NCI-H2029 treated with DMSO at 0.1 percent for 48 hours (cell line): Measurements from ENCODE around the gene GRK2.

Source experiments
- DNase-seq: peaks from one replicate; lab custom pipeline; 2025; lab: John Stamatoyannopoulos, UW

Gene GRK2

DNA sequence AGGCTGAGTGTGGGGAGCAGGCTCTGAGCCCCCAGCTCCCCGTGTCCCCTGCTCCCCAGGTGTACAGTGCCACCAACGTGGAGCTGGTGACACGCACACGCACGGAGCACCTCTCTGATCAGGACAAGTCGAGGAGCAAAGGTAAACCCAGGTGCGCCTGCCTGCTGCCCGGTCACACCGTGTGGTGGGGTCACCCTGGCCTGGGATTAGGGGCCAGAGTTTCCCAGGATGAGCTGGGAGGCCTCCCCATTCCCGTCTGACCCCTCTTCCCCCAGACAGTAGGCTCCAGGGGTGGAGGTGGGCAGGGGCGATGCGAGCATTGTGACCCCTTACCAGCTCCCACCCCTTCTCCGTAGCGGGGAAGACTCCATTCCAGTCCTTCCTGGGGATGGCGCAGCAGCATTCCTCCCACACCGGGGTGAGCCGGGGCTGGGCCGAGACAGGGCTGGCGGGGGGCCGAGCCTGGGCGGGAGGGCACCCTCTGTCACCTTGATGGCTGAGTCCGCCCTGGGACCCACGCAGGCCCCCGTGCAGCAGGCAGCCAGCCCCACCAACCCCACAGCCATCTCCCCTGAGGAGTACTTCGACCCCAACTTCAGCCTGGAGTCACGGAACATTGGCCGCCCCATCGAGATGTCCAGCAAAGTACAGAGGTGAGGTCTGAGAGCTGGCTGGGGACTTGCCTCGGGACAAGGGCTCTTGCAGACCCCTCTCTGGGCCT lies 33.4 kb downstream of the GRK2 start:
- DNase-seq = no peak

DNA sequence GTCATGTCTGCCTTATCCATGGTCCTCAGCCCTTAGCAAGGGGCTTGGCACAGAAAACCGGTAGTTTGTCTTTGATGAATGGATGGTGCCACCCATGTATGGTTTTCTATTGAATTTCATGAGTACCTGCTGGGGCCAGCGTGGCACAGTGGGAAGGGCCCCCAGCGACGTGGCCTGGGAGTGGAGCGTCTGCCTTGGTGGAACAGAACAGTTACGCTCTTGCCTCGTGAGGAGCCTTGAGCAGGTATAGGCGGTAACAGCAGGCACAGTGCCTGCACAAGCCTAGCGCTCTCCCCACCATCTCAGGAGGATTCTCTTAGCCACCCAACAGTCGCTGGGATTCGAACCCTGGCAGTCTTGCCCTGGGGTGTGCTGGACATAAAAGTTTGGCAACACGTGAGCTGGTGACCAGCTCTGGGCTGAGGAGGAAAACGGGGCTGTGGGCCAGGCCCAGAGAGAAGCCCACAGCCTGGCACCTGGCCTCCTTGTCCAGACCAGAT lies 34.0 kb downstream of the GRK2 start:
- DNase-seq = no peak

DNA sequence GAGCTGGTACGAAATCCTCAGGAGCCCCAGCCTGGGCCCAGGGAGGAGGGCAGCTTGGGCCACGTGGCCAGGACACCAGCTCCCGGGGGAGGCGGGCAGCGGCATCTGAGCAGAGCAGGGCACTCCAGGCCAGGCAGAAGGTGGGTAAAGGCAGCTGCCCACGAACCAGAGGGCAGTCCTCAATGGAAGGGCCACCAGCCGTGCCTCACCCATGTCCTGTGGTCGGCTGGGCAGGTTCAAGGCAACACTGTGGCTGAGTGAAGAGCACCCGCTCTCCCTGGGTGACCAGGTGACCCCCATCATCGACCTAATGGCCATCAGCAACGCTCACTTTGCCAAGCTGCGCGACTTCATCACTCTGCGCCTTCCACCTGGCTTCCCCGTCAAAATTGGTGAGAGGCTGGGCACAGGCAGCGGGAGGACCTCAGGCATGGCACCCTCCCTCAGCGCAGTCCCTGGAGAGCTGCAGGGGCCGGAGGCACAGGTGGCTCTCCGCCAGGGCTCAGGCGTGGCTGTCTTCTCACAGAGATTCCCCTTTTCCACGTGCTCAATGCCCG lies 34.6 kb downstream of the GRK2 start:
- DNase-seq = no peak

DNA sequence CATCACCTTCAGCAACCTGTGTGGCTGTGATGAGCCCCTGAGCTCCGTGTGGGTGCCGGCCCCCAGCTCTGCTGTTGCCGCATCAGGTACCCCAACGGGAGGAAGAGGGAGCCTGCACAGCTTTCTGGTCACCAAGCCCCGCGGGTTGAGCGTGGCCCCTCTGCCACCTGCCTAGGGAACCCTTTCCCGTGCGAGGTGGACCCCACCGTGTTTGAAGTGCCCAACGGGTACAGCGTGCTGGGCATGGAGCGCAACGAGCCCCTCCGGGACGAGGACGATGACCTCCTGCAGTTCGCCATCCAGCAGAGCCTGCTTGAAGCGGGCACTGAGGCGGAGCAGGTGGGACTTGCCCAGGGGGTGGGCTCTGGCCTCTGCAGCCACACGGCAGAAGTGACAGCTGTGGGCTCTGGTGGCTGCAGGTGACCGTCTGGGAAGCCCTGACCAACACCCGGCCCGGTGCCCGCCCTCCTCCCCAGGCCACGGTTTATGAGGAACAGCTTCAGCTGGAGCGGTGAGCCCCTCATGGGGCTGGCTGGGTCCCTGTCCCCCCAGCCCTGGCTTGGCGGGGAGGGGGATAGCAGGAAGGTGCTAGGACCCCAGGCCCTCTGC lies 35.1 kb downstream of the GRK2 start:
- no peak for DNase-seq

DNA sequence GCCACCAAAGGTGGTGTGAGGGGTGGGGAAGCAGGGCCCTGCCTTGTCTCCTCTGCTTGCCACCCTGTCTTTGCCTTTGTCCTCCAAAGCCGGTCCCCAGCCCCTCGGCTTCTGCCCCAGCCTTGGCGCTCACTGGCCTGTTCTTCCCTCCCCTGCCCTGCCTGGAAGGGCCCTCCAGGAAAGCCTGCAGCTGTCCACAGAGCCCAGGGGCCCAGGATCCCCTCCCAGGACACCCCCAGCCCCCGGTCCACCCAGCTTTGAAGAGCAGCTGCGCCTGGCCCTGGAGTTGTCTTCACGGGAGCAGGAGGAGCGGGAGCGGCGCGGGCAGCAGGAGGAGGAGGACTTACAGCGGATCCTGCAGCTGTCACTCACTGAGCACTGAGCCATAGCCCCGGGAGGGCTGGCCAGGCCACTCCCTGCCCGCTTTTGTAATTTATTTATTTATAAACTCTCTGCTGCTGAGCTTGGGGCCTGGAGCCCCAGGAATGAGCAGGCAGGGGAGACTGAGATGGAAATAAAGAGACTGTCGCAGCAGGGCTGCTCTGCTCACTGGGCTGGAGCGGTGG lies 35.8 kb downstream of the GRK2 start:
- no peak for DNase-seq

DNA sequence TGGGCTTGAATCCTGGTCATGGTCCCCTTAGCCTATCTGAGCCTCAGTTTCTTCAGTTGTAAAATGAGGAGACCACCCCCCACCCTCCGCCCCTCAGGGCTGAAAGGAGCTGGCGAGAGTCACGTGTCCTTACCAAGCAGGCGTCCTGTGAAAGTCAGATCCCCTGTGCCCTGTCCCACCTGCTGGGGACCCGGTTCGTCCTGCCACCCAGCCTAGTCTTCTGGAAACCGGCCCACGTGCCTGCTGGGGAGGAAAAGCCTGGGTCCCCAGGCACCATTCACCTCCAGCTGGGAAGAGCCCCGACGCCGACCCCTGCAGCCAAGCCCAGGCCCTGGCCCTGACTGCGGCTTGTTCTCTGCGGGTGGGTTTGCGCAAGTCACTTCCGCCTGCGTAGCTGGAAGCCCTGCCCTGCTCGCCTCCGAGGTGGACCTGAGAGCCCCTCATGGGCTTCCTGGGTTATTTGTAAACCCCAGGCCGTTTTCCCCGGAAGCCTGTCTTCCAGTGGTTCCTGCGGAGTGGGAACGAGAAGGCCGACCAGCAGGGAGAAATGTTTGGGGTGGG lies 36.4 kb downstream of the GRK2 start:
- no peak for DNase-seq

DNA sequence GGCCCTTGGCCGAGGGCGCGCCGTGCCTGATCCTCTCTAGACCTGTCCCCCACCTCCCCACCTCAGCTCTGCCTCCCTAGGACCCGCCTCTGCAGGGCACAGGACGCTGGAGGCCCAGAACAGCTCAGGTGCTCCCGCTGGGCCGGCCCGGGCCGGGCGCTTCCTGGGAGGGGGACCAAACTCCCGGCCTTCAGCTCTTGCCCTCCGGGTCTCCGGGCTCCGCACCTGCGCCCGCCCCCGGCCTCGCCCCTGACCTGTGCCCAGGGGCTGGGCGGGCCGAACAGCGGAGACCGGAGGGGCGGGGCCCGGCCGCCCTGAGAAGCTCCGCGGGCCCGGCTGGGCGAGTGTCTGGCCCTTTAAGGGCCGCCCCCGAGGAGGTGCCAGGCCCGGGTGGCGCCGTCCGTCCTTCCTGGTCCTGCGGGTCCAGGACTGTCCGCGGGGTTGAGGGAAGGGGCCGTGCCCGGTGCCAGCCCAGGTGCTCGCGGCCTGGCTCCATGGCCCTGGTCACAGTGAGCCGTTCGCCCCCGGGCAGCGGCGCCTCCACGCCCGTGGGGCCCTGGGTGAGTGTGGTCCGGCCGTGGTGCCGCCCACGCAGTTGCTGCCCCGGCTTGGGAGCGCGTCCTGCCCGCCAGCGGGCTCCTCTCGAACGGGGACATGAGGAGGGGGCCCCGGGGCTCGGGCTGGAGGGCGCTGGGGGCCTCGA lies 37.0 kb downstream of the GRK2 start, which contains the start of gene SSH3:
Gene SSH3 (plus strand): TSS at position 399 of the 703 bp plus-strand sequence. CDS start 96 bp downstream, at position 495.
- peak; percentile 20 for DNase-seq

DNA sequence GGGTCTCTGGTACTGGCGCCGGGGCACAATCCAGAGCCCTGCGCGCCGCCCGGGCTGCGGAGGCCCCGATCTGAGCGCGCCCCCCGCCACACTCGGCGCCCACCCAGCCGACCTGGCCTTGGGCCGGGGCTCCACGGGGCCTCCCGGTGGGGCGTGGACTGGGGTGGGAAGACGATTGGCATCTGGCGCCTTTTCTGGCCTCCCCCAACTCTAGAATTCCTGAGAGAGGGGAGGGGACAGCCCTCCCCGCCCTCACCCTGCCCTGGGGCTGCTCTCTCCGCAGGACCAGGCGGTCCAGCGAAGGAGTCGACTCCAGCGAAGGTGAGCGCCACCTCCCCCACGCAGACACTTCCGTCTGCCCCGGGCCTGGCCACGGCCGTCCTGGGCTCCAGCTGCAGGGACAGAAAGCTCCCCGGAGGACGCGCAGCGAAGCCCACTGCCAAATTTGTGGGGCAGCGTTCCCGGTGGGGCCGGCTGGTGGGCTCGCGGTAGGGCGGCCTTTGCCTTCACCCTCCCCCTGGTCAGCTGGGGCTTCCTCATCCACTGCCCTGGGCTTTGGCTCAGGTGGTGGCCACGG lies 37.6 kb downstream of the GRK2 start:
- no peak for DNase-seq

DNA sequence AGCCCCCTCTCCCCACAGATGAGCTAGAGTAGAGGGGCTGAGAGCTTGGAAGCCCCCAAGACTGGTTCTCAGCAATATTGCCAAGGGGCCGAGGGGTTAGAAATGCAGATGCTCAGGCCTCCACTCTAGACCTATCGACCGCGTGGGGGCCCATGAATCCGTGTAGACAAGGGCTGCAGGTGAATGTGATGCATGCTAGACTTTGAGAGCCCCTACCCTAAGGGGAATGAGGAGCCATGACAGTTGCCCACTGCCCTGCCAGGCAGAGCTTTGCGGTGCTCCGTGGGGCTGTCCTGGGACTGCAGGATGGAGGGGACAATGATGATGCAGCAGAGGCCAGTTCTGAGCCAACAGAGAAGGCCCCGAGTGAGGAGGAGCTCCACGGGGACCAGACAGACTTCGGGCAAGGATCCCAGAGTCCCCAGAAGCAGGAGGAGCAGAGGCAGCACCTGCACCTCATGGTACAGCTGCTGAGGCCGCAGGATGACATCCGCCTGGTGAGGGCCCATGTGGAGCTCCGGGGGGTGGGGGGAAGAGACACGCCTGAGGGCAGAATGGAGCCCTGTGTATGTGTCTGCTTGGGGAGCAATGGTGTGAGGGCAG lies 38.3 kb downstream of the GRK2 start:
- DNase-seq = no peak

DNA sequence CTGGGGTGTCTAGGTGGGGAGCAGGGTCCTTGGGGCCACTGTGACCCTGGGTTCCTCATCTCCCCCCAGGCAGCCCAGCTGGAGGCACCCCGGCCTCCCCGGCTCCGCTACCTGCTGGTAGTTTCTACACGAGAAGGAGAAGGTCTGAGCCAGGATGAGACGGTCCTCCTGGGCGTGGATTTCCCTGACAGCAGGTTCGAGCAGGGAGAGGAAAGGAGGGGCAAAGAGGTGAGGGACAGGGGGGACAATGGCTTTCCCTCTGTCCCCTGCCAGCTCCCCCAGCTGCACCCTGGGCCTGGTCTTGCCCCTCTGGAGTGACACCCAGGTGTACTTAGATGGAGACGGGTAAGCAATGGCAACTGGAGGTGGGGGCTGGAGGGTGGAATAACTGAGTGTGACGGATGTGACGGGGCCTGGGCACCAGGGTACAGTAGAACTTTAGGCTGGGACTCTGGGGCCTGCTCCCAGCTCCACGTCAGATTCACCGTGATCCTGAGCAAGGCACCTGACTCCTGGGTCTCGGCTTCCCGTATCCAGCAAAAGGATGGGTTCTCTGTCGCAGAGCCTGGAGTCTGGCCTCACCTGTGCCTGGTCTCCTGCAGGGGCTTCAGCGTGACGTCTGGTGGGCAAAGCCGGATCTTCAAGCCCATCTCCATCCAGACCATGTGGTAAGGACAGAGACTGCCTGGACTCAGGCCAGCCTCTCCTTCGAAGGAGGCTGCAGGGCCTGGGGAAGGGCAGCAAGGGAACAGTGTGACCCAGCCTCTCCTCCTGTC lies 40.7 kb downstream of the GRK2 start:
- DNase-seq = no peak

DNA sequence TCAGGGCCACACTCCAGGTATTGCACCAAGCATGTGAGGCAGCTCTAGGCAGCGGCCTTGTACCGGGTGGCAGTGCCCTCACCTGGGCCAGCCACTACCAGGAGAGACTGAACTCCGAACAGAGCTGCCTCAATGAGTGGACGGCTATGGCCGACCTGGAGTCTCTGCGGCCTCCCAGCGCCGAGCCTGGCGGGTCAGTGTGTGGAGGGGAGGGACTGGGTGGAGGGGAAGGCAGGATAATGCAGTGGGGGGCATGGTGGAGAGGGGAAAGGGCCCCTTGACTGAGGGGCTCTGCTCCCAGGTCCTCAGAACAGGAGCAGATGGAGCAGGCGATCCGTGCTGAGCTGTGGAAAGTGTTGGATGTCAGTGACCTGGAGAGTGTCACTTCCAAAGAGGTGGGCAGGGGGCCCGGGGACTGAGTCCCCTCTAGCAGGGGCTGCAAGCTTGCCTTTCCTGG lies 41.3 kb downstream of the GRK2 start:
- DNase-seq = no peak

DNA sequence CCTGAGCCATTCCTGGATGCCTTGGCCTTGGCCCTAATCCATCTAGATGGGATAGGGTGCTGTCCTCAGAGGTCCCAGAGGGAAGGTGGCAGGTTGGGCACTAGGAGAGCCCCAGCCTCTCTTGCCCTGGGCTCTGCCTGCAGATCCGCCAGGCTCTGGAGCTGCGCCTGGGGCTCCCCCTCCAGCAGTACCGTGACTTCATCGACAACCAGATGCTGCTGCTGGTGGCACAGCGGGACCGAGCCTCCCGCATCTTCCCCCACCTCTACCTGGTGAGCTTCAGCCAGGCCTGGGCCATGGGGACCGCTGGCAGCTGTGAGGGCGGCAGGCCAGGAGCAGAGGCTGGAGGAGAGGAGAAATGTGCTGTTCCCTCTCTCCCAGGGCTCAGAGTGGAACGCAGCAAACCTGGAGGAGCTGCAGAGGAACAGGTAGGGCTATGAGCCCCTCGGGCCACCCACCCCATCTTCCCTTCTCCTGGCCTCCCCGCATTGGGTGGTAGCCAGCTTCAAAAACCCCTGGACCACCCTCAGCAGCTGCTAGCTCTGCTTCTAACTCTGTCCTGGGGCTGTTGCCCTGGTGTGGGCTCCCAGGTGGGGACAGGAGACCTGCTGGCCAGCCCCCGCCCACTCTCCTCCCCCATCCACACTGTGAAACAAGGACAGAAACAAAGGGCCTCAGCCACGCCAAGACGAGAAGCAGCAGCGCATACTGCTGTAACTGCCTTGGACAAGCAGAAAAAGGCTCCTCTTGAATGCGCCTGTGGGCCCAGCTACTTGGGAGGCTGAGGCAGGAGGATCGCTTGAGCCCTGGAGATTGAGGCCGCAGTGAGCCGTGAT lies 42.0 kb downstream of the GRK2 start:
- no peak for DNase-seq

DNA sequence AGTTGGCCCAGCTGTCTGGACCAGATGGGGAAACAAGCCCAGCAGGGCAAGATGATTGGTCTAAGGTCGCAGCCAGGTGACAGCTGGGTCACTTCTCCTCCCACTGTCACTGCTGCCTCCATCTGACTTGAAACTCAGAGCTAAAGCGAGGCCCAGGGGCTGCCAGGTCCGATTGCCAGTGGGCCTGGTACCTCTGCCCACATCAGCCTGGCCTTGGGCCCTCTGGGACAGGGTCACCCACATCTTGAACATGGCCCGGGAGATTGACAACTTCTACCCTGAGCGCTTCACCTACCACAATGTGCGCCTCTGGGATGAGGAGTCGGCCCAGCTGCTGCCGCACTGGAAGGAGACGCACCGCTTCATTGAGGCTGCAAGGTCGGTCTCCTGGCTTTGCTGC lies 42.9 kb downstream of the GRK2 start:
- no peak for DNase-seq

DNA sequence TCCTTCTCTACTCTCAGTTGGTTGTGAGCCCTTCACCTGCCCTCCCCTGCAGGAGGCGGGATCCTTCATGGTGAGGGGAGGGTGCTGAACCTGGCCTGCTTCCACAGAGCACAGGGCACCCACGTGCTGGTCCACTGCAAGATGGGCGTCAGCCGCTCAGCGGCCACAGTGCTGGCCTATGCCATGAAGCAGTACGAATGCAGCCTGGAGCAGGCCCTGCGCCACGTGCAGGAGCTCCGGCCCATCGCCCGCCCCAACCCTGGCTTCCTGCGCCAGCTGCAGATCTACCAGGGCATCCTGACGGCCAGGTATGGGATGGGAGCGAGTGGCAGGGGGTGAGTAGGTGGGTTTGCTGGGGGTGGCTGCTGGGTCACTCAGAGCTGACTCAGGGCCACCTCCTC lies 43.4 kb downstream of the GRK2 start:
- DNase-seq = no peak

DNA sequence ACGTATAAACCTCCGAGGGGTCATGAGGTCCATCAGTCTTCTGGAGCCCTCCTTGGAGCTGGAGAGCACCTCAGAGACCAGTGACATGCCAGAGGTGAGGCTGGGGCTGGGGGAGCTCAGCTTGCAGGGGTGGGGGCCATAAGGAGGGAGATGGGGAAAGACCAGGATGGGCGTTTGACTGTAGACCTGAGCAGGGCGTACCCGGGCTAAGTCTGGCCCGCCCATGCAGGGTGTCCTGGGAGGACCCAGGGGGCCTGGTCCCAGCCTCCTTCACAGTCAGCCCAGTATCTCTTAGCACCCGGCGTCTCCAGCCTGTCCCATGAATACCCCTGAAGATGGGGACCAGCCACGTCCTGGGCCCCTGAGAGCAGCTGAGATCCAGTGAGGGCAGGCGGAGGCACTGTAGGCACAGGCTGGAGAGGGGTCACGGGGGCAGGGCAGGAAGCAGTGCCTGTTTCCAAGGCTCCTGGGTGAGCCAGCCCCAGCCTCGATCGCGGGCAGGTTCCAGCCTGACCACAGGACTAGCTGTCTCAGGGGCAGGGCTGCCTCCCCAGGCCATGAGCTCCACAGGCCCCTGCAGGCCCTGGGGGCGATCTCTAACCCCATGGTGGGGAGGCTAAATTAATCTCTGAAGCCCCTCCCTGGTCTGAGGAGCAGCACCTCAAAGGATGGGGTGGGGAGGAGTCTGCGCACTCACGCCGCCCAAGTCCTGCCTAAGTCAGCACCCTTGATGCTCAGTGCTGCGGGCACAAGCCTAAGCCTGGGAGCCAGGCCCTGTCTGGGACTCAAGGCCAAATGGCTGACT lies 44.2 kb downstream of the GRK2 start:
- no peak for DNase-seq

DNA sequence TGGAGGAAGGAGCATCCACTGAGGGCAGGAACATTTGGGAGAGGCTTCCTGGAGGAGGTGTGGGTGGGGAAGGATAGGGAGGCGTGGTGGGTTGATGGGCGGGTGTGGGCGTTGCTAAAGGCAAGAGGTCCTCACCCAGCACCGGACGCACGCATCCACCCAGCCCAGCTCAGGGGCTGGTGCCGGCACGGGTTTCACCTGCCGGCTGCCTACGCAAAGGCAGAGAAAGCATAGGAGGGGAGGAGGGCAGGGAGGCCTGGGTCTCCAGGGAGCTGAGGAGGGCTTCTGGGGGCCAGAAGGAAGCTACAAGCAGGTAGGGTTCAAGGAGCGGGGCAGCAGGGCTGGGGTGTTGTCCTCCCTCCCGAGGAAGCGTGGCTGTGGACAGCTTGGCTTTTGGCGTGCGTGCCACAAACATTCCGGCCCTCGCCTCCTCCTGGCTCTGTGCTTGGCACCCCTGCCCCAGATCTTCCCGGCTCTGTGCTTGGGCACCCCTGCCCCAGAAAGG lies 44.8 kb downstream of the GRK2 start:
- DNase-seq = no peak

DNA sequence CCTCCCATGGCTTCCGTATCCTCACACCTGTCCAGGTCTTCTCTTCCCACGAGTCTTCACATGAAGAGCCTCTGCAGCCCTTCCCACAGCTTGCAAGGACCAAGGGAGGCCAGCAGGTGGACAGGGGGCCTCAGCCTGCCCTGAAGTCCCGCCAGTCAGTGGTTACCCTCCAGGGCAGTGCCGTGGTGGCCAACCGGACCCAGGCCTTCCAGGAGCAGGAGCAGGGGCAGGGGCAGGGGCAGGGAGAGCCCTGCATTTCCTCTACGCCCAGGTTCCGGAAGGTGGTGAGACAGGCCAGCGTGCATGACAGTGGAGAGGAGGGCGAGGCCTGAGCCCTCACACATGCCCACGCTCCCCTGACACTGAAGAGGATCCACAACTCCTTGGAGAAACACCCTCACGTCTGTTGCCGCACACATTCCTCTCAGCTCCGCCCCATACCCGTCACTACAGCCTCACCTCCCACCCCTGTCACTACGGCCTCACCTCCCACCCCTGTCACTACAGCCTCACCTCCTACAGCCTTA lies 45.3 kb downstream of the GRK2 start:
- no peak for DNase-seq
